Mucosa of descending colon (tissue), 3 donors: ENCODE results near the gene LGI1. TPM values are rescaled to one million over a fixed set of nuclear protein-coding genes. Genes with fewer than 3 reads are reported as not detected.
A peak's percentile ranks its signal among the peaks of the same experiment; 100 is the strongest.

Experiments used
- ATAC-seq: fragments of 200-7000 bp; cut with Tn5 transposase; one replicate; pipeline ENCODE4 v1.9.1; 2020; ENCODE audit warnings: mild to moderate bottlenecking, moderate library complexity
- DNase-seq, 3 donors: peaks; one replicate each; pipeline ENCODE4 v3.0.0-alpha.2; 2020
- H3K36me3 ChIP-seq: fragments of 200-600 bp; one replicate; pipeline ENCODE4 v1.8.0; 2021; ENCODE audit warnings: low read depth, mild to moderate bottlenecking
- H3K4me1 ChIP-seq: fragments of 200-600 bp; one replicate; pipeline ENCODE4 v1.8.0; 2021; ENCODE audit warnings: low read depth, mild to moderate bottlenecking
- H3K4me3 ChIP-seq: fragments of 200-600 bp; one replicate; pipeline ENCODE4 v1.8.0; 2021; ENCODE audit warnings: mild to moderate bottlenecking
- H3K9me3 ChIP-seq: fragments of 200-600 bp; one replicate; pipeline ENCODE4 v1.8.0; 2021; ENCODE audit warnings: mild to moderate bottlenecking
- CTCF ChIP-seq: fragments of 200-600 bp; IDR thresholded peaks from one replicate; pipeline ENCODE4 v1.8.0; 2022; ENCODE audit warnings: antibody characterized with exemption, mild to moderate bottlenecking
- intact Hi-C, 2 donors: fragments of 100-400 bp; cut with DNase I in 1 of 2; cut with micrococcal nuclease in 1 of 2; formaldehyde crosslinking; loops; one replicate each; pipeline versions ENCODE4 v1.11.0 to v1.11.1; 2022; cut with DNase I, micrococcal nuclease
- total RNA-seq, 3 donors: library from RNA; stranded (reverse); fragmentation: NEBNext Ultra II Directional in 2 of 3; extraction: Animal tissue kit (Norgen Biotek cat#: 25700) in 2 of 3; gene quantifications; one replicate each; pipeline versions ENCODE4 v1.2.1 to v1.2.4, GENCODE V29; 2021 to 2023
- donor health status: DM: no; HTN: no; CAD: no; lungs with moderate emphysema.
- donor health status: DM: no; HTN: no; CAD: no.
- donor health status: DM: no; HTN: yes; CAD: no.

Gene LGI1
- total RNA-seq, 3 donors from 2014 or later: 0.69 to 6.3 (median 1.3) TPM

DNA sequence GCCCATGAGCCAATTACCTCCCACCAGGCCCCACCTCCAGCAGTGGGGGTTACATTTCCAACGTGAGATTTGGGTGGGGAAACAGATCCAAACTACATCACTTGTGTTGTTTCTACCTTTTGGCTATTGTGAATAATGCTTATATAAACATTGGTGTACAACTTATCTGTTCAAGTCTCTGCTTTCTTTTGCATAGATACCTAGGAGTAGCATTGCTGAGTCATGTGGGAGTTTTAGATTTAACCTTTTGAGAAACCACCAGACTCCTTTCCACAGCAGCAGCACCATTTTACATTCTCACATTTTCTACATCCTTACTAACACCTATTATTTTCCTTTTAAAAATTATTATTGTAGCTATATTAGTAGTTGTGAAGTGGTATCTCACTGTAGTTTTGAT, 41.0 kb upstream of the LGI1 start:
- TF ChIP-seq CTCF: no peak
- ATAC-seq (no peak), DNase-seq (no peak)
- Histone ChIP-seq H3K9me3 (no peaks in the 10 kb centered on the region), H3K4me3 (no peak overlapping the region), H3K36me3 (no peaks in the 10 kb centered on the region), H3K4me1 (no peaks in the 10 kb centered on the region)
- intact Hi-C loops: no loop called here

DNA sequence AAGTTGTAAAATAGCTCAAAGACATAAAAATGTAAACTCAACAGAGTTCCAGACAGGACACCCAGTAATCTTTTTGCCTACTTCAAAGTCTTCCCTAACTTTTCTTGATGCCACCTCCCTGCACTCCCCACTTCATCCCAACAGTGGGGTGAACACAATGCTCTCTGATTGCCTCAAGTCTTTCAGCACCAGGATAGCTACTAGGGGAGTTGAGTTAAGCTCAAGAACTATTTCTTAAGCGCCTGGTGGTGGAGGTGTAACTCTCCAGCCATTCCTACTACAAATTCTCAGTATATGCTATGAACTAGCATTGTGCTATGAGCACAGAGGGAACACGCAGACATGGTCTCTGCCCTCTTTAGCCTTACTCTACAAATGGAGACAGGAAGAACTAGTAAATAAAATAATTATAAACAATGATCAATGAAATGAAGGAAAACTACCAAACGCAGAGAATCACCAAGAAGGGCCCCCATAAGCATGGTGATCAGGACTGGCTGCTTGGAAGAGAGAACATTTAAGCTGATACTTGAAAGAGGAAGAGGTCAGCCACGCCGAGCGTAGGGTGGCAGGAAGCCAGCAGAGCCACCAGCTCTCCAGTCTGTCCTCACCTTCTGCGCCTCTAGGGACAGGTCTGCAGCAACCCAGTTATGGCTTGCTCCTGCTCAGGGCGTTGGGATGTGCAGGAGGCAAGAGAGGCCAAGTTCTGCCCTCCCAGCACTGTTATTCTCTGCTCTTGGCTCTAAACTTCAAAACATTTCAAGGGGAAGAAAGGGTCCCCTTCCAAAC, 38.6 kb upstream of the LGI1 start:
- TF ChIP-seq CTCF: no peak
- H3K9me3 ChIP-seq: no peaks in the 10 kb centered on the region
- DNase-seq (peak in 1 of 3 donors; percentile 16), ATAC-seq (no peak)
- H3K4me1 ChIP-seq: no peaks in the 10 kb centered on the region
- intact Hi-C loops: no loop called here
- no peaks in the 10 kb centered on the region for H3K36me3 ChIP-seq
- H3K4me3 ChIP-seq: no peak overlapping the region

DNA sequence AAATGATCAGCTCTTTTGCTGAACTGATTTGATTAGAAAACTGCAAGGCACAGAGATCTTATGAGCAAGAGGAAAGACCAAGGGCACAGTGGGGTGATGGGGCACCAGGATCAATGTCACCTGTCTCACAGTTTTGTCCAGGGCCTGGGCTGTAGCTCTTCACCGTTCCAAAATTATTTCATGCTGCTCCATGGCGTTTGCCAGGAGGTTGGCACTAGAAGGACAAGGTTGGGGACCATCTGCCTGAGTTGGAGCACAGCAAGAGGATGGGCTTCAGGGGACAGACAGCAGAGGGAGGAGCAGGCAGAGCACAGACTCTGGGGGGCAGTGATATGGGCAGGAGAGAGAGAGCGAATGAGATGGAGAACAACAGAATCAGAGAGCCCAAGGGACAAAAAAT, 37.8 kb upstream of the LGI1 start:
- H3K36me3 ChIP-seq: no peaks in the 10 kb centered on the region
- no peak overlapping the region for H3K4me3 ChIP-seq
- H3K4me1 ChIP-seq: no peaks in the 10 kb centered on the region
- no peak for TF ChIP-seq CTCF
- H3K9me3 ChIP-seq: no peaks in the 10 kb centered on the region
- ATAC-seq: no peak
- intact Hi-C loops: no loop called here
- DNase-seq: no peak

GRCh38 chr10:93722550-93722949, 35.2 kb upstream of the LGI1 start:
- intact Hi-C loops: no loop called here
- no peak for TF ChIP-seq CTCF
- DNase-seq: no peak

DNA sequence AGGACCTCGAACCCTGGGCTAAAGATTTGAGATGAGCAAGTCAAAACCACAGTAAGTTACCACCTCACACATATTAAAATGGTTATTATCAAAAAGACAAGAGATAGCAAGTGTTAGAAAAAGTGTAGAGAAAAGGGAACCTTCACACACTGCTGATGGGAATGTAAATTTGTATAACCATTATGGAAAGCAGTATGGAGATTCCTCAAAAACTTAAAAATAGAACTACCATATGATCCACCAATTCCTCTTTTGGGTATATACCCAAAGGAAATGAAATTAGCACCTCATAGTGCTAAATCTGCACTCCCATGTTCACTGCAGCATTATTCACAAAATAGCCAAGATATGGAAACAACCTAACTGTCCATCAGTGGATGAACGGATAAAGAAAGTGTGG, 34.6 kb upstream of the LGI1 start:
- no peaks in the 10 kb centered on the region for H3K36me3 ChIP-seq
- DNase-seq: no peak
- no peak overlapping the region for H3K4me3 ChIP-seq
- ATAC-seq: no peak
- no peak for TF ChIP-seq CTCF
- intact Hi-C loops: no loop called here
- H3K4me1 ChIP-seq: no peaks in the 10 kb centered on the region
- H3K9me3 ChIP-seq: no peaks in the 10 kb centered on the region

More at GRCh38 chr10:93722550-93722949, 35.2 kb upstream of the LGI1 start:
- no peaks in the 10 kb centered on the region for H3K4me1 ChIP-seq
- no peak overlapping the region for H3K4me3 ChIP-seq
- no peaks in the 10 kb centered on the region for H3K36me3 ChIP-seq
- no peaks in the 10 kb centered on the region for H3K9me3 ChIP-seq
- ATAC-seq: no peak
